Astrocyte (in vitro differentiated cells and primary cell): ENCODE results near the gene RAD51B.

ENCODE experiments used
- CTCF ChIP-seq: IDR thresholded peaks from 2 replicates; pipeline ENCODE4 v1.5.1; 2011; ENCODE audit warnings: low read depth, mild to moderate bottlenecking, inconsistent platforms, low read length, moderate library complexity; ENCODE audit not compliant: insufficient read depth
- EZH2 ChIP-seq: IDR thresholded peaks from 2 replicates; pipeline ENCODE4 v1.6.1; 2012; ENCODE audit warnings: mild to moderate bottlenecking, low read length, inconsistent platforms; ENCODE audit not compliant: insufficient read depth

- TF ChIP-seq CTCF (no peak), EZH2 (no peak)
Measured at GRCh38 chr14:68106905-68107304, 287.3 kb downstream of the RAD51B start.
